ENCODE data around the gene RIF1.

GRCh38 chr2:151410485-151410834 lies 758 bp downstream of the RIF1 start:
- no peak for TF ChIP-seq ZNF274 (IDR thresholded peaks at IDR 0.05; ENCODE audit: low read depth, low read length)
- TF ChIP-seq YY1 (IDR thresholded peaks at IDR 0.05; ENCODE audit: insufficient read depth, insufficient read length): no peak
